ENCODE results near the gene EIF4H.

GRCh38 chr7:74240482-74240881 lies 66.3 kb downstream of the EIF4H start:
- TF ChIP-seq EZH2 (IDR thresholded peaks at IDR 0.05; ENCODE audit: borderline replicate concordance, low read depth, low read length, severe bottlenecking) = no peak
- TF ChIP-seq JUN (IDR thresholded peaks at IDR 0.05; ENCODE audit: borderline replicate concordance, insufficient read depth, insufficient read length, low read depth) = no peak
- TF ChIP-seq CTCF (IDR thresholded peaks at IDR 0.05; ENCODE audit: extremely low read depth in 1 of 2, insufficient read depth in 1 of 2, low read depth in 1 of 2, low read length in 2 of 2) = no peak
- no peak for TF ChIP-seq MYC (IDR thresholded peaks at IDR 0.05; ENCODE audit: low read depth, low read length)
- no peak for TF ChIP-seq POLR2AphosphoS5 (IDR thresholded peaks at IDR 0.05; ENCODE audit: insufficient read depth, low read depth, low read length)
- TF ChIP-seq POLR2A (IDR thresholded peaks at IDR 0.05; ENCODE audit: low read depth, low read length) = no peak
- TF ChIP-seq MAX (IDR thresholded peaks at IDR 0.05; ENCODE audit: insufficient read depth, insufficient read length) = no peak
- TF ChIP-seq GATA2 (IDR thresholded peaks at IDR 0.05; ENCODE audit: insufficient read depth, insufficient read length, low read depth, low read length) = no peak
- TF ChIP-seq FOS (IDR thresholded peaks at IDR 0.05; ENCODE audit: borderline replicate concordance, insufficient read depth, low read length) = no peak
